Liver (tissue), 3 donors: Measurements from ENCODE around the gene VDAC1.
A peak's percentile ranks its signal among the peaks of the same experiment; 100 is the strongest.

Experiments
- ATF3 ChIP-seq: IDR thresholded peaks from 2 replicates; pipeline ENCODE4 v1.6.1; 2016; ENCODE audit warnings: antibody characterized with exemption
- CTCF ChIP-seq: fragments of 150-350 bp; IDR thresholded peaks from 2 replicates; pipeline ENCODE4 v1.5.1; 2017; ENCODE audit warnings: improper control_type of control experiment, low read depth, low read length; ENCODE audit not compliant: missing input control
- EGR1 ChIP-seq, 2 donors: IDR thresholded peaks; 2 replicates each; pipeline ENCODE4 v1.6.1; 2016 to 2018; ENCODE audit warnings: antibody characterized with exemption in 2 of 2, low read depth in 2 of 2
- GABPA ChIP-seq, 2 donors: IDR thresholded peaks in 1 of 2; conservative IDR thresholded peaks in 1 of 2; 2 replicates each; pipeline ENCODE4 v1.6.1; 2016; ENCODE audit warnings: antibody characterized with exemption in 2 of 2, mild to moderate bottlenecking in 1 of 2, moderate library complexity in 1 of 2
- JUND ChIP-seq, 2 donors: IDR thresholded peaks; 2 replicates each; pipeline ENCODE4 v1.6.1; 2016; ENCODE audit warnings: antibody characterized with exemption in 2 of 2
- MAX ChIP-seq: IDR thresholded peaks from 2 replicates; pipeline ENCODE4 v1.6.1; 2016; ENCODE audit warnings: antibody characterized with exemption
- RAD21 ChIP-seq, 2 donors: IDR thresholded peaks; 2 replicates each; pipeline ENCODE4 v1.6.1; 2016; ENCODE audit warnings: antibody characterized with exemption in 2 of 2, mild to moderate bottlenecking in 2 of 2
- REST ChIP-seq: IDR thresholded peaks from 2 replicates; pipeline ENCODE4 v1.6.1; 2016; ENCODE audit warnings: antibody characterized with exemption, mild to moderate bottlenecking
- RXRA ChIP-seq, 2 donors: IDR thresholded peaks; 2 replicates each; pipeline ENCODE4 v1.6.1; 2017 to 2018; ENCODE audit warnings: antibody characterized with exemption in 2 of 2, mild to moderate bottlenecking in 1 of 2
- SP1 ChIP-seq: IDR thresholded peaks from 2 replicates; pipeline ENCODE4 v1.6.1; 2018; ENCODE audit warnings: antibody characterized with exemption, mild to moderate bottlenecking
- TAF1 ChIP-seq: conservative IDR thresholded peaks from 2 replicates; pipeline ENCODE4 v1.6.1; 2016; ENCODE audit warnings: antibody characterized with exemption, mild to moderate bottlenecking
- YY1 ChIP-seq: IDR thresholded peaks from 2 replicates; pipeline ENCODE4 v1.6.1; 2016; ENCODE audit warnings: antibody characterized with exemption, mild to moderate bottlenecking
- ZBTB33 ChIP-seq: IDR thresholded peaks from 2 replicates; pipeline ENCODE4 v1.6.1; 2016; ENCODE audit warnings: antibody characterized with exemption
- donor health status: healthy.
- donor health status: healthy.

GRCh38 chr5:133969654-133970324, 35.0 kb downstream of the VDAC1 start:
- TF ChIP-seq CTCF = no peak
- no peak for TF ChIP-seq MAX
- TF ChIP-seq RAD21 (IDR thresholded peaks at IDR 0.05) = no peak
- TF ChIP-seq SP1 = peak; percentile 69
- peak; percentile 17 for TF ChIP-seq ZBTB33
- no peak for TF ChIP-seq REST
- TF ChIP-seq EGR1 (IDR thresholded peaks at IDR 0.05; ENCODE audit: low read depth in 2 of 2) = no peak
- no peak for TF ChIP-seq TAF1
- TF ChIP-seq JUND (IDR thresholded peaks at IDR 0.05) = peak; percentile 57 to 72
- TF ChIP-seq GABPA (IDR thresholded peaks at IDR 0.05 in 1 of 2, conservative IDR thresholded peaks at IDR 0.05 in 1 of 2) = no peak
- no peak for TF ChIP-seq YY1
- peak; percentile 27 to 44 for TF ChIP-seq RXRA (IDR thresholded peaks at IDR 0.05)
- TF ChIP-seq ATF3 = peak; percentile 60
